NT2/D1 (cell line): ENCODE measurements around the gene ROPN1L.

Experiments used
- DNase-seq: peaks from one replicate; pipeline ENCODE4 v3.0.0-alpha.2; 2011; ENCODE audit warnings: low read depth, low spot score
- H3K27me3 ChIP-seq: 2 replicates; pipeline ENCODE4 v1.6.0; 2011; ENCODE audit warnings: mild to moderate bottlenecking; ENCODE audit not compliant: insufficient read length, insufficient read depth
- H3K36me3 ChIP-seq: 2 replicates; pipeline ENCODE4 v1.6.1; 2011; ENCODE audit warnings: mild to moderate bottlenecking, low read length, mixed read lengths; ENCODE audit not compliant: insufficient read depth, insufficient read length
- H3K4me1 ChIP-seq: 2 replicates; pipeline ENCODE4 v1.5.1; 2011; ENCODE audit not compliant: insufficient read depth, insufficient read length
- H3K4me3 ChIP-seq: 2 replicates; pipeline ENCODE4 v1.5.1; 2011; ENCODE audit warnings: low read depth; ENCODE audit not compliant: insufficient read length
- H3K9ac ChIP-seq: 2 replicates; pipeline ENCODE4 v1.6.0; 2011; ENCODE audit warnings: low read depth; ENCODE audit not compliant: insufficient read length
- H3K9me3 ChIP-seq: 2 replicates; pipeline ENCODE4 v1.5.1; 2011; ENCODE audit warnings: mild to moderate bottlenecking, low read length; ENCODE audit not compliant: insufficient read depth
- SUZ12 ChIP-seq: IDR thresholded peaks from 2 replicates; pipeline ENCODE4 v1.6.1; 2011; ENCODE audit not compliant: insufficient read length, insufficient read depth; ENCODE audit errors: extremely low read depth
- YY1 ChIP-seq: IDR thresholded peaks from 2 replicates; pipeline ENCODE4 v1.6.1; 2011; ENCODE audit not compliant: insufficient read length, insufficient read depth
- ZNF274 ChIP-seq: IDR thresholded peaks from 2 replicates; pipeline ENCODE4 v1.6.1; 2011; ENCODE audit warnings: mild to moderate bottlenecking, low read depth, low read length

ROPN1L gene

GRCh38 chr5:10466446-10467073 is 24.9 kb downstream of the ROPN1L start:
- DNase-seq, result no peak
- Histone ChIP-seq H3K4me1 (peaks cover 3% of the 10 kb centered on the region), H3K9me3 (no peaks in the 10 kb centered on the region), H3K9ac (no peak overlapping the region), H3K4me3 (no peak overlapping the region), H3K36me3 (no peaks in the 10 kb centered on the region), H3K27me3 (no peaks in the 10 kb centered on the region)
- TF ChIP-seq ZNF274 (no peak), SUZ12 (no peak), YY1 (no peak)

- no peaks in the 10 kb centered on the region for H3K9me3 ChIP-seq
Observed at GRCh38 chr5:10467281-10468198, 25.9 kb downstream of the ROPN1L start.

GRCh38 chr5:10468256-10468655 is 26.6 kb downstream of the ROPN1L start:
- no peak overlapping the region for H3K4me3 ChIP-seq
- peaks cover 3% of the 10 kb centered on the region for H3K4me1 ChIP-seq
- H3K27me3 ChIP-seq, result no peaks in the 10 kb centered on the region
- no peak for TF ChIP-seq SUZ12
- no peaks in the 10 kb centered on the region for H3K36me3 ChIP-seq
- no peaks in the 10 kb centered on the region for H3K9me3 ChIP-seq
- DNase-seq, result no peak
- H3K9ac ChIP-seq, result no peak overlapping the region

More at GRCh38 chr5:10467281-10468198, 25.9 kb downstream of the ROPN1L start:
- peaks cover 3% of the 10 kb centered on the region for H3K4me1 ChIP-seq
- H3K9ac ChIP-seq, result peak overlapping the region; percentile 17
- TF ChIP-seq SUZ12 (no peak), YY1 (no peak), ZNF274 (no peak)
- DNase-seq, result no peak
- H3K27me3 ChIP-seq, result no peaks in the 10 kb centered on the region
- H3K36me3 ChIP-seq, result no peaks in the 10 kb centered on the region
- H3K4me3 ChIP-seq, result no peak overlapping the region

GRCh38 chr5:10469253-10470050 is 27.8 kb downstream of the ROPN1L start:
- H3K4me3 ChIP-seq, result no peak overlapping the region
- TF ChIP-seq SUZ12, result no peak
- no peak for TF ChIP-seq ZNF274
- no peak for TF ChIP-seq YY1
- peaks cover 3% of the 10 kb centered on the region for H3K4me1 ChIP-seq
- no peaks in the 10 kb centered on the region for H3K36me3 ChIP-seq
- DNase-seq, result no peak
- H3K9ac ChIP-seq, result no peak overlapping the region
- no peaks in the 10 kb centered on the region for H3K27me3 ChIP-seq
- no peaks in the 10 kb centered on the region for H3K9me3 ChIP-seq

GRCh38 chr5:10470669-10471068 is 29.0 kb downstream of the ROPN1L start:
- H3K36me3 ChIP-seq, result no peaks in the 10 kb centered on the region
- H3K4me3 ChIP-seq, result no peak overlapping the region
- no peak overlapping the region for H3K9ac ChIP-seq
- H3K9me3 ChIP-seq, result peaks cover 2% of the 10 kb centered on the region; the same call in 1 of the 2 replicates
- H3K4me1 ChIP-seq, result peaks cover 3% of the 10 kb centered on the region
- no peak for DNase-seq
- no peak for TF ChIP-seq SUZ12
- no peaks in the 10 kb centered on the region for H3K27me3 ChIP-seq

- Histone ChIP-seq H3K9me3 (peaks cover 4% of the 10 kb centered on the region; the same call in 1 of the 2 replicates), H3K4me1 (peaks cover 3% of the 10 kb centered on the region), H3K9ac (no peak overlapping the region), H3K4me3 (no peak overlapping the region), H3K27me3 (no peaks in the 10 kb centered on the region), H3K36me3 (no peaks in the 10 kb centered on the region)
- TF ChIP-seq YY1, result no peak
- TF ChIP-seq ZNF274, result no peak
- TF ChIP-seq SUZ12, result no peak
- DNase-seq, result no peak
Observed at GRCh38 chr5:10471677-10472076, 30.0 kb downstream of the ROPN1L start.
